T-helper 22 cell (primary cell): ENCODE measurements around the gene EVA1C.
"Not testable (repeated sequence)": the region's sequence is repeated elsewhere in the genome, so short reads cannot be mapped to it uniquely, and the experiment has no call there.

Experiments
- DNase-seq: peaks from one replicate; pipeline ENCODE4 v3.0.0-alpha.2; 2020; ENCODE audit warnings: low read depth

The EVA1C gene

GRCh38 chr21:32424674-32425073 lies 12.2 kb downstream of the EVA1C start:
- DNase-seq = no peak

GRCh38 chr21:32425628-32426027 lies 13.1 kb downstream of the EVA1C start:
- no peak for DNase-seq

GRCh38 chr21:32426066-32426465 lies 13.6 kb downstream of the EVA1C start:
- no peak for DNase-seq

- no peak for DNase-seq
These were observed 14.1 kb downstream of the EVA1C start for GRCh38 chr21:32426592-32427051.

- no peak for DNase-seq
These were observed 15.6 kb downstream of the EVA1C start for GRCh38 chr21:32427958-32428623.

- not testable (repeated sequence) for DNase-seq
These were observed 20.6 kb downstream of the EVA1C start for GRCh38 chr21:32432982-32433660.

- DNase-seq = no peak
These were observed 25.2 kb downstream of the EVA1C start for GRCh38 chr21:32437729-32438128.

GRCh38 chr21:32442566-32443318 lies 30.2 kb downstream of the EVA1C start:
- no peak for DNase-seq

GRCh38 chr21:32445101-32445500 lies 32.6 kb downstream of the EVA1C start:
- no peak for DNase-seq

- DNase-seq = not testable (repeated sequence)
These were observed 33.9 kb downstream of the EVA1C start for GRCh38 chr21:32446440-32446839.

GRCh38 chr21:32447224-32447623 lies 34.7 kb downstream of the EVA1C start:
- DNase-seq = no peak

GRCh38 chr21:32448803-32449594 lies 36.5 kb downstream of the EVA1C start:
- DNase-seq = no peak

- not testable (repeated sequence) for DNase-seq
These were observed 38.6 kb downstream of the EVA1C start for GRCh38 chr21:32450881-32451701.

GRCh38 chr21:32452191-32452590 lies 39.7 kb downstream of the EVA1C start:
- not testable (repeated sequence) for DNase-seq

- no peak for DNase-seq
These were observed 40.1 kb downstream of the EVA1C start for GRCh38 chr21:32452641-32453040.

GRCh38 chr21:32455548-32455947 lies 43.0 kb downstream of the EVA1C start:
- no peak for DNase-seq

GRCh38 chr21:32456497-32456918 lies 44.0 kb downstream of the EVA1C start:
- no peak for DNase-seq

GRCh38 chr21:32457360-32457840 lies 44.9 kb downstream of the EVA1C start:
- DNase-seq = no peak

GRCh38 chr21:32457962-32458361 lies 45.5 kb downstream of the EVA1C start:
- DNase-seq = no peak

GRCh38 chr21:32459972-32460371 lies 47.5 kb downstream of the EVA1C start:
- no peak for DNase-seq

- no peak for DNase-seq
These were observed 49.0 kb downstream of the EVA1C start for GRCh38 chr21:32461503-32461902.
